GM18909 (cell line): ENCODE results near the gene ZNRF3.
A peak's percentile ranks its signal among the peaks of the same experiment; 100 is the strongest.
"Not testable (repeated sequence)": the region's sequence is repeated elsewhere in the genome, so short reads cannot be mapped to it uniquely, and the experiment has no call there.

Experiments
- ATAC-seq: cut with Tn5 transposase; IDR thresholded peaks from one replicate; pipeline ENCODE4 v1.9.1; 2021; ENCODE audit warnings: mild to moderate bottlenecking; ENCODE audit not compliant: unreplicated experiment, poor library complexity

The ZNRF3 gene

GRCh38 chr22:28905256-28905832 lies 22.0 kb downstream of the ZNRF3 start:
- no peak for ATAC-seq

- ATAC-seq = no peak
These were observed 22.9 kb downstream of the ZNRF3 start for GRCh38 chr22:28906312-28906711.

- peak; percentile 80 for ATAC-seq
These were observed 24.1 kb downstream of the ZNRF3 start for GRCh38 chr22:28907311-28908008.

GRCh38 chr22:28908810-28909209 lies 25.4 kb downstream of the ZNRF3 start:
- ATAC-seq = not testable (repeated sequence)

- ATAC-seq = no peak
These were observed 26.0 kb downstream of the ZNRF3 start for GRCh38 chr22:28909375-28909774.

- ATAC-seq = no peak
These were observed 27.4 kb downstream of the ZNRF3 start for GRCh38 chr22:28910569-28911303.

- ATAC-seq = no peak
These were observed 27.9 kb downstream of the ZNRF3 start for GRCh38 chr22:28911304-28911690.

- no peak for ATAC-seq
These were observed 28.7 kb downstream of the ZNRF3 start for GRCh38 chr22:28911777-28912669.

GRCh38 chr22:28914201-28914600 lies 30.8 kb downstream of the ZNRF3 start:
- no peak for ATAC-seq

GRCh38 chr22:28915969-28916368 lies 32.6 kb downstream of the ZNRF3 start:
- no peak for ATAC-seq

GRCh38 chr22:28917747-28918549 lies 34.6 kb downstream of the ZNRF3 start:
- ATAC-seq = no peak

GRCh38 chr22:28918550-28919271 lies 35.3 kb downstream of the ZNRF3 start:
- no peak for ATAC-seq

GRCh38 chr22:28920757-28921584 lies 37.6 kb downstream of the ZNRF3 start:
- ATAC-seq = no peak

GRCh38 chr22:28921585-28921879 lies 38.2 kb downstream of the ZNRF3 start:
- ATAC-seq = no peak

- ATAC-seq = no peak
These were observed 39.3 kb downstream of the ZNRF3 start for GRCh38 chr22:28922540-28923244.

GRCh38 chr22:28923826-28924732 lies 40.7 kb downstream of the ZNRF3 start:
- ATAC-seq = no peak

GRCh38 chr22:28925916-28926315 lies 42.5 kb downstream of the ZNRF3 start:
- ATAC-seq = no peak
